Thymus (tissue), 11 donors: ENCODE results near the gene SAP30L. TPM values are rescaled to one million over a fixed set of nuclear protein-coding genes. Genes with fewer than 3 reads are reported as not detected.

ENCODE experiments used
- DNase-seq, 9 donors: peaks; one replicate each; pipeline ENCODE4 v3.0.0-alpha.2; 2013; ENCODE audit warnings: low spot score in 9 of 9, low read depth in 6 of 9, missing footprints in 1 of 9
- H3K27ac ChIP-seq, 2 donors: one replicate each; pipeline ENCODE4 v1.5.1; 2013; ENCODE audit warnings: control low read depth in 1 of 2, low read depth in 1 of 2, low read length in 1 of 2, mild to moderate bottlenecking in 1 of 2, moderate library complexity in 1 of 2
- H3K27me3 ChIP-seq, 2 donors: one replicate each; pipeline ENCODE4 v1.5.1; 2013; ENCODE audit warnings: low read length in 1 of 2; ENCODE audit not compliant: control insufficient read depth in 2 of 2, insufficient read depth in 1 of 2
- H3K36me3 ChIP-seq, 2 donors: one replicate each; pipeline ENCODE4 v1.5.1; 2013; ENCODE audit warnings: low read length in 1 of 2, mild to moderate bottlenecking in 1 of 2, moderate library complexity in 1 of 2; ENCODE audit not compliant: control insufficient read depth in 2 of 2, insufficient read depth in 2 of 2
- H3K4me1 ChIP-seq, 2 donors: one replicate each; pipeline ENCODE4 v1.5.1; 2013; ENCODE audit warnings: low read length in 2 of 2; ENCODE audit not compliant: control insufficient read depth in 2 of 2, insufficient read depth in 2 of 2
- H3K4me3 ChIP-seq, 2 donors: one replicate each; pipeline ENCODE4 v1.5.1; 2013; ENCODE audit warnings: low read length in 2 of 2, control low read depth in 1 of 2, mild to moderate bottlenecking in 1 of 2
- H3K9me3 ChIP-seq, 2 donors: one replicate each; pipeline ENCODE4 v1.5.1; 2013; ENCODE audit warnings: low read length in 1 of 2, mild to moderate bottlenecking in 1 of 2; ENCODE audit not compliant: control insufficient read depth in 2 of 2, insufficient read depth in 1 of 2
- WGBS: extraction: QIAGEN DNeasy Blood & Tissue Kit; methylation state at CpG from one replicate; pipeline ENCODE4 v1.1.7; 2013; 5-methylcytosine and 5-hydroxymethylcytosine counted together
- polyA plus RNA-seq: library from polyadenylated mRNA; stranded (reverse); fragments of 200-250 nt; gene quantifications from one replicate; pipeline ENCODE4 v1.2.3, GENCODE V29; 2013
- total RNA-seq: library from RNA; stranded (reverse); fragments of 120-200 nt; gene quantifications from one replicate; pipeline ENCODE4 v1.2.4, GENCODE V29; 2013
- donor health status: healthy.

Gene SAP30L
- total and polyA plus RNA-seq, 2 donors, result 29.0 to 33.1 TPM

DNA sequence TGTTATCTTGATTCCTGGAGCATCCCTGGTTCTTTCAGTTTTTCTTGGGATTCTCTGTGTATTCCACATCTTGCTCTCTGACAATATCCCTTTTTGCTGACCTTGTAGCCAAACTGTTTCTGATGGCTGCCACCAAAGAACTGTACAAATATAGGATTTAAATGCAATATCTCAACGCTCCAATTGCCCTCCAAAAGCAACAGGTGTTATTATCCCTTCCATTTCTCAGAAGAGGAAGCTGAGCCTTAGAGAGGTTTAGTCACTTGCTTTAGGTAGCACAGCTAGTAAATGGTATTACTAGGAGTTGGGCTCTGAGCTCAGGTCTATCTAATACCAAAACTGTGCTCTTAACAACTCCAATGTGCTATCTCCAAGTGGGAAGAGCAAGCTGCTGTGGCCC, 56.4 kb downstream of the SAP30L start:
- peaks cover 0 to 36% of the 10 kb centered on the region in 2 donors for H3K27me3 ChIP-seq
- no peaks in the 10 kb centered on the region for H3K36me3 ChIP-seq
- 97% methylated on average over 1 of the region's 1 CpG for whole genome bisulfite sequencing
- no peaks in the 10 kb centered on the region for H3K9me3 ChIP-seq
- H3K4me1 ChIP-seq, result no peaks in the 10 kb centered on the region
- no peak overlapping the region for H3K4me3 ChIP-seq
- H3K27ac ChIP-seq, result no peak overlapping the region
- no peak for DNase-seq

DNA sequence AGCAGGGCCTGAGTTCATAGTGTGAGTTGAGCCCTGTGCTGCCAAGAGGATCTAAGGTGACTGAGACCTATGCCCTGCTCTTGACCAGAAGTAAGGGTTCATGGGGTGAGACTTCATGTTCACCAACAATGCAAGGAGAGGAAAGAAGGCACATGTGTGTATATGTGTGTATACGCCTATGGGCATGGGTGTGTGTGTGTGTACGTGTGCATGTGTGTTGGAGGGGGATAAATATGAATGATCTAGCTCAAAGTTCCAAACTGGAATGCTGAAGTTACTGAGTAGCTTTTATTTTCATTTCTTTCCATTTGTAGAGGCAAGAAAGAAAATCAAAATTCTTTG, 57.9 kb downstream of the SAP30L start:
- Histone ChIP-seq H3K36me3 (no peaks in the 10 kb centered on the region), H3K4me1 (no peaks in the 10 kb centered on the region), H3K9me3 (no peaks in the 10 kb centered on the region), H3K27ac (no peak overlapping the region), H3K27me3 (peaks cover 0 to 32% of the 10 kb centered on the region in 2 donors), H3K4me3 (no peak overlapping the region)
- DNase-seq, result no peak
- WGBS, result 96% methylated on average over 2 of the region's 2 CpGs

DNA sequence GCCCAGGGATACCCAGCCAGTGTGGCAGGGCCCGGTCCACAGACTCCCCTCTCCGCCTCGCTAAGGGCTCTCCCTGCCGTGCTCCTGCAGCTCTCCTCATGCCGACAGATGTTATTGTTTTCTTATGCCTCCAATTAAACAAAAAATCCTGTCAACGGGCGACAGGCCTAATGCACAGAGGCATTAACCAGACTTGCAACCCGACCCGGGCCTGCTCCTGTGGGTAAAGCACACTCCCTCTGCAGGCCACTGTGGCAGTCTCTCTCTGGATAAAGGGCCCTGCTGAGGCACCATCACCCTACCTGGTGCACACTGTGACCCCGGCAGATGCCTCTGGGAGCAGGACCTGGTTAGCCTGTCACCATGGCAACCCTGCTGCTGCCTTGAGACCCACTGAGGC, 59.8 kb downstream of the SAP30L start:
- no peaks in the 10 kb centered on the region for H3K36me3 ChIP-seq
- peaks cover 0 to 26% of the 10 kb centered on the region in 2 donors for H3K27me3 ChIP-seq
- DNase-seq, result no peak
- H3K4me1 ChIP-seq, result no peaks in the 10 kb centered on the region
- WGBS, result 94% methylated on average over 10 of the region's 10 CpGs
- no peaks in the 10 kb centered on the region for H3K9me3 ChIP-seq
- H3K4me3 ChIP-seq, result no peak overlapping the region
- no peak overlapping the region for H3K27ac ChIP-seq

DNA sequence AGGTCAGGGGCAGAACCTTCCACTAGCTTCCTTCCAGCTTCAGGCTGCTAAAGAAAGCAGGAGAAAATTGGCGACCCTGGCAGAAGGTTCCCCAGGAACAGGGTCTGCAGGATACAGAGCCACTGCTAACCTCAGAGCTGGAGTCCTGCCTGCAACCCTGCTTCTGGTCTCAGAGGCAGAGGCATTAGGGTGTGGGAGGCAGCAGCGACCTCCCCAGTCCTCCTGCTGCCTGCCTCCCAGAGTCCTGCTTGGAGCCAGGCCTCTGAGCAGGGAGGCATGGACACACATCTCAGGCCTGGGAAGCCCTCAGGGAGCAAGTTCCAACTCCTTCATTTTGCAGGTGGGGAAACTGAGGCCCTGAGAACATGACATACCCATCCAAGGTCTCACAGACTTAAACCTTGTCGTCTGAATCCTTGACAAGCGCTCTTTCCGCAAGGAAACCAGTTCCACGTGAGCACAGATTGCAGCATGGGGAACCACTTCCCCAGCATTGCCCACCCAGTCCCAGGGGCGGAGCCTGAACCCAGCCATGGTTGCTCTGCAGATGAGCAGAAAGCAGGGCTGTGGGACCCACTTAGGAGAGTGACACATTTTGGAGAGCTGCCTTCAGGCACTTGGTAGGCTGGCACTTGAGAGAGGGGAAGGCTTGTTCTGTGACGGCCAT, 60.4 kb downstream of the SAP30L start:
- Histone ChIP-seq H3K27ac (no peak overlapping the region), H3K4me3 (no peak overlapping the region), H3K4me1 (no peaks in the 10 kb centered on the region), H3K27me3 (peaks cover 0 to 27% of the 10 kb centered on the region in 2 donors), H3K9me3 (no peaks in the 10 kb centered on the region), H3K36me3 (no peaks in the 10 kb centered on the region)
- WGBS, result 86% methylated on average over 8 of the region's 8 CpGs
- no peak for DNase-seq

DNA sequence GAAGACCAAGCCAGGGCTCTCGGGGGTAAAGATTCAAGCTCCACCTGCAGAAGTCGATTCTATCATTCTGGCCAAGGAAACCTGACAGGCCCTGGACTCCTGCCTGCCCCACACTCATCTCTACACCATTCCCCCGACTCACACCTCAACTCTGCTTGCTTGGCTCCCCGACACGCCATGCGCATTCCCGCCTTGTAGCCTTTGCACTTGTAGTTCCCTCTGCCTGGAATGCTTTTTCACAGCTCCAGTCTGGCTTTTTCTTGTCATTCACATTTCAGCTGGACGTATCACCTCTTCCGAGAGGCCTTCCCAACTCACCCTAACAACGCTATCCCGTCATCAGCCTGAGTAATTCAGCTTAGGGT, 60.9 kb downstream of the SAP30L start:
- no peak overlapping the region for H3K4me3 ChIP-seq
- H3K27ac ChIP-seq, result no peak overlapping the region
- DNase-seq, result no peak
- no peaks in the 10 kb centered on the region for H3K9me3 ChIP-seq
- no peaks in the 10 kb centered on the region for H3K36me3 ChIP-seq
- peaks cover 0 to 26% of the 10 kb centered on the region in 2 donors for H3K27me3 ChIP-seq
- no peaks in the 10 kb centered on the region for H3K4me1 ChIP-seq
- WGBS, result 90% methylated on average over 11 of the region's 11 CpGs

DNA sequence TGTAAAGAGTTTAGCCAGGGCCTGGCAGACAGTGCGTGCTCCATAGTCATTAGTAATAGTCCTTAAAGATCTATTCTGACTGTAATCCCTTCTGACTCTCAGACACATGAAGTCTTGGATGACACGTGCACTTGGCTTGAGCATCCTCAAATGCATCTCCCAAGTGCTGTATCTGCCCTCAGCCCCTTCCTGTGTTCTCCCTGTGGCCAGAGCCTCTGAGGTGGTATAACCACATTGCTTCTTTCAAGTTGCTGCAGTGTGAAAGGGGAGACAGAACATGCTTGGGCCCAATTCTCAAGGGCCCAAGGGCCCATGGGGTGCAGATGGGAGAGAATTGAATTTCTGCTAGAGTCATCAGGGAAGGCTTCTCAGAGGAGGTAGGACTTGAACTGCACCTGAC, 62.3 kb downstream of the SAP30L start:
- WGBS, result 91% methylated on average over 2 of the region's 2 CpGs
- DNase-seq, result no peak
- Histone ChIP-seq H3K9me3 (no peaks in the 10 kb centered on the region), H3K4me3 (no peak overlapping the region), H3K36me3 (no peaks in the 10 kb centered on the region), H3K27me3 (peaks cover 0 to 20% of the 10 kb centered on the region in 2 donors), H3K27ac (no peak overlapping the region), H3K4me1 (no peaks in the 10 kb centered on the region)

DNA sequence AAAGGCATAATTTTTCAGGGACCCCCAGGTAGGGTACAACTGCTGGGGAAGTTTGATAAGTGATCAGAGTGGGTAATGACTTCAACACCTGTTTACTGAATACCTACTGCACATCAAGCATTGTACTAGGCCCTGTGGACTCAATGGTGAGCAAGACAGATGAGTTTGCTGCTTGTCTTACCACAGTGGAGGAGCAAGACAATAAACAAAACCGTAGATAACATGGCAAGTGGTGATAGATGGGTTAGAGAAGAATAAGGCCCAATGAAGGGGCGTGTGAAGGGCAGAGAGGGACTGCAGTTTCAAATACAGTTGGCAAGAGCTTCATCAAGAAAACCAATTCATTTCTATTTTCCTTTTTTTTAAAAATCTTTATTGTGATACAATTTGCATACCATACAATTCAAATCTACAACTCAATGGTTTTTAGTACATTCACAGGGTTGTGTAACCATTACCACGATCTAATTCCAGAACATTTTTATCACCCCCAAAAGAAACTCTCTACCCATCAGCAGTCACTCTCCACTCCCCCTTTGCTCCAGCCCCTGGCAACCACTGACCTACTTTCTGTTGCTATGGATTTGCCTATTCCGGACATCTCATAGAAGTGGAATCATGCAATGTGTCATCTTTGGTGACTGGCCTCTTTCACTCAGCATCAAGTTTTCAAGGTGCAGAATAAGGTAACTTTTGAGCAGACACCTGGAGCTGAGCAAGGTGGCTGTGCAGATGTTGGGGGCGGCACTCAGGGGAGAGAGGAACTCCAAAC, 64.2 kb downstream of the SAP30L start:
- H3K9me3 ChIP-seq, result no peaks in the 10 kb centered on the region

More for the DNA sequence above, 64.2 kb downstream of the SAP30L start:
- no peak for DNase-seq
- WGBS, result 91% methylated on average over 5 of the region's 5 CpGs
- H3K36me3 ChIP-seq, result no peaks in the 10 kb centered on the region
- no peaks in the 10 kb centered on the region for H3K4me1 ChIP-seq
- no peak overlapping the region for H3K27ac ChIP-seq
- no peak overlapping the region for H3K4me3 ChIP-seq
- H3K27me3 ChIP-seq, result peaks cover 0 to 21% of the 10 kb centered on the region in 2 donors

Other genes with a start within 250 kb of the SAP30L start
- gene HAND1, start 32.2 kb downstream of the SAP30L start, total RNA-seq, result 0.19 TPM
- 0.68 TPM for gene HAND1, start 32.2 kb downstream of the SAP30L start, polyA plus RNA-seq